GM21360 (cell line): ENCODE results near the gene NELFCD.
"Not testable (repeated sequence)": the region's sequence is repeated elsewhere in the genome, so short reads cannot be mapped to it uniquely, and the experiment has no call there.

ENCODE experiments used
- ATAC-seq: cut with Tn5 transposase; IDR thresholded peaks from one replicate; pipeline ENCODE4 v1.9.1; 2021; ENCODE audit warnings: mild to moderate bottlenecking, moderate library complexity; ENCODE audit not compliant: unreplicated experiment

Gene NELFCD

GRCh38 chr20:58980711-58981627 is at the start of gene NELFCD:
Gene NELFCD (plus strand): TSS chr20:58981256. CDS start chr20:58981310, 54 bp downstream.
- peak; percentile 80 for ATAC-seq

GRCh38 chr20:58932170-58932569 is 48.9 kb upstream of the NELFCD start:
- ATAC-seq, result no peak

- no peak for ATAC-seq
These were observed 43.0 kb upstream of the NELFCD start for GRCh38 chr20:58938078-58938477.

GRCh38 chr20:58938541-58938940 is 42.5 kb upstream of the NELFCD start:
- ATAC-seq, result no peak

- no peak for ATAC-seq
These were observed 39.6 kb upstream of the NELFCD start for GRCh38 chr20:58941471-58941870.

GRCh38 chr20:58942549-58942948 is 38.5 kb upstream of the NELFCD start:
- ATAC-seq, result no peak

GRCh38 chr20:58944610-58945009 is 36.4 kb upstream of the NELFCD start:
- ATAC-seq, result no peak

- ATAC-seq, result no peak
These were observed 35.0 kb upstream of the NELFCD start for GRCh38 chr20:58945965-58946631.

- not testable (repeated sequence) for ATAC-seq
These were observed 33.2 kb upstream of the NELFCD start for GRCh38 chr20:58947797-58948388.

- ATAC-seq, result no peak
These were observed 30.5 kb upstream of the NELFCD start for GRCh38 chr20:58950603-58951002.

- no peak for ATAC-seq
These were observed 28.0 kb upstream of the NELFCD start for GRCh38 chr20:58953050-58953449.

- no peak for ATAC-seq
These were observed 25.0 kb upstream of the NELFCD start for GRCh38 chr20:58956078-58956477.

- ATAC-seq, result no peak
These were observed 21.4 kb upstream of the NELFCD start for GRCh38 chr20:58959652-58960051.

- no peak for ATAC-seq
These were observed 17.9 kb upstream of the NELFCD start for GRCh38 chr20:58963060-58963584.

GRCh38 chr20:58963922-58964321 is 17.1 kb upstream of the NELFCD start:
- ATAC-seq, result not testable (repeated sequence)

GRCh38 chr20:58965270-58966064 is 15.6 kb upstream of the NELFCD start:
- no peak for ATAC-seq

GRCh38 chr20:58967652-58968429 is 13.2 kb upstream of the NELFCD start:
- ATAC-seq, result no peak

GRCh38 chr20:58969439-58969838 is 11.6 kb upstream of the NELFCD start:
- ATAC-seq, result no peak

GRCh38 chr20:58970146-58970545 is 10.9 kb upstream of the NELFCD start:
- ATAC-seq, result no peak

- no peak for ATAC-seq
These were observed 9.6 kb upstream of the NELFCD start for GRCh38 chr20:58971429-58971828.
